HG03045 (cell line): ENCODE results near the gene GSPT1.
"Not testable (repeated sequence)": the region's sequence is repeated elsewhere in the genome, so short reads cannot be mapped to it uniquely, and the experiment has no call there.

Experiments used
- ATAC-seq: cut with Tn5 transposase; IDR thresholded peaks from one replicate; pipeline ENCODE4 v1.9.1; 2021; ENCODE audit warnings: mild to moderate bottlenecking, moderate library complexity; ENCODE audit not compliant: unreplicated experiment

Gene GSPT1

GRCh38 chr16:11862489-11862888 is 53.3 kb downstream of the GSPT1 start:
- no peak for ATAC-seq

GRCh38 chr16:11857161-11857560 is 58.6 kb downstream of the GSPT1 start:
- no peak for ATAC-seq

GRCh38 chr16:11852092-11852809 is 63.5 kb downstream of the GSPT1 start:
- ATAC-seq, result peak; percentile 10

GRCh38 chr16:11851294-11852091 is 64.3 kb downstream of the GSPT1 start, which contains the start of gene RSL1D1:
Gene RSL1D1 (minus strand): TSS chr16:11851542. CDS start chr16:11851512, 30 bp downstream.
- peak; percentile 83 for ATAC-seq

GRCh38 chr16:11848842-11849241 is 66.9 kb downstream of the GSPT1 start:
- ATAC-seq, result no peak

GRCh38 chr16:11844499-11844898 is 71.3 kb downstream of the GSPT1 start:
- ATAC-seq, result no peak

GRCh38 chr16:11843861-11844260 is 71.9 kb downstream of the GSPT1 start:
- ATAC-seq, result no peak

GRCh38 chr16:11843206-11843605 is 72.5 kb downstream of the GSPT1 start:
- no peak for ATAC-seq

GRCh38 chr16:11841026-11841425 is 74.7 kb downstream of the GSPT1 start:
- ATAC-seq, result no peak

- ATAC-seq, result no peak
Observed at GRCh38 chr16:11836650-11837244, 79.0 kb downstream of the GSPT1 start.

- ATAC-seq, result no peak
Observed at GRCh38 chr16:11835891-11836649, 79.7 kb downstream of the GSPT1 start.

GRCh38 chr16:11835309-11835708 is 80.4 kb downstream of the GSPT1 start:
- ATAC-seq, result no peak

- ATAC-seq, result no peak
Observed at GRCh38 chr16:11833951-11834695, 81.6 kb downstream of the GSPT1 start.

GRCh38 chr16:11828696-11829095 is 87.1 kb downstream of the GSPT1 start:
- no peak for ATAC-seq

- ATAC-seq, result not testable (repeated sequence)
Observed at GRCh38 chr16:11825520-11826165, 90.1 kb downstream of the GSPT1 start.

GRCh38 chr16:11824362-11824761 is 91.4 kb downstream of the GSPT1 start:
- no peak for ATAC-seq

GRCh38 chr16:11823645-11824044 is 92.1 kb downstream of the GSPT1 start:
- ATAC-seq, result not testable (repeated sequence)

- ATAC-seq, result no peak
Observed at GRCh38 chr16:11819798-11820197, 96.0 kb downstream of the GSPT1 start.

GRCh38 chr16:11818970-11819369 is 96.8 kb downstream of the GSPT1 start:
- ATAC-seq, result not testable (repeated sequence)
